HG03442 (cell line): ENCODE measurements around the gene TTC39A.

Source experiments
- ATAC-seq: cut with Tn5 transposase; IDR thresholded peaks from one replicate; pipeline ENCODE4 v1.9.1; 2021; ENCODE audit warnings: mild to moderate bottlenecking, moderate library complexity; ENCODE audit not compliant: unreplicated experiment

Gene TTC39A

GRCh38 chr1:51330331-51331201, at the start of gene TTC39A:
Gene TTC39A (minus strand): TSS chr1:51330562. CDS start chr1:51330477, 85 bp downstream.
- ATAC-seq: no peak

- ATAC-seq: no peak
These were observed 48.5 kb upstream of the TTC39A start for GRCh38 chr1:51378871-51379270.

DNA sequence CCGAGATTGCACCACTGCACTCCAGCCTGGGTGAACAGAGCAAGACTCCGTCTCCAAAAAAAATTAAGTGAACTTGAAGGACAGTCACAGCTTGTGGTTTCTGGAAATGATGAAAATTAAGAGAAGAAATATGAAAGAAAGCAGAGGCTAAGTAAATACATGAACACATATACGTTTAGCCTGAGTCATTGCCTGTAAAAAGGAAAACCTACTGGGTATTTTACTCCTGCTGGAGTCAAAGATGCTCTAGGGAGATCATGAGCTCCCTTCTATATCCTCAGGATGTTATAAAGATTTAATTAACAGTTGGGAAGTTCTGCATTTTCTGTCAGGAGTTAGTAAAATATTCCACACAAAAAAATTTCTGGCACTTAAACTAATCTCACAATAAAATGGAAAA, 43.5 kb upstream of the TTC39A start:
- no peak for ATAC-seq

GRCh38 chr1:51372561-51372960, 42.2 kb upstream of the TTC39A start:
- ATAC-seq: no peak

DNA sequence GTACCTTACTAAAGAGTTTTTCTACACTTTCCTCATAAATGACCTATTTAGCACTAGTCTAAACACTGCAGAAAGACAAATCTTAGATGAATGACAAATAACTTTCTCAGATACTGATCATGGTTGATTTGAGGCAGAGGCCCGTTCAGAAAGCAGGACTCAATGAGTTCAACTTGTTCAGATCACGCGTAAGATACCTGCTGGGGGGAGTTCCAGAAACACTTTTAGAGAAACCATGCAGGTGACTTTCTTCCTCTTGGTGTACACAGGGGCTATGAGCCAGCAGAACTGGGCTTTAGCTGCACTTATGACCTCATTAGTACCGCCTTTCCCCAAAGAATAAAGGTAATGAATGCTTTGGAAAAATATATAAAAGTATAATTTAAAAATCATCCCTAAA, 38.8 kb upstream of the TTC39A start:
- no peak for ATAC-seq

- no peak for ATAC-seq
These were observed 35.4 kb upstream of the TTC39A start for GRCh38 chr1:51365774-51366173.

DNA sequence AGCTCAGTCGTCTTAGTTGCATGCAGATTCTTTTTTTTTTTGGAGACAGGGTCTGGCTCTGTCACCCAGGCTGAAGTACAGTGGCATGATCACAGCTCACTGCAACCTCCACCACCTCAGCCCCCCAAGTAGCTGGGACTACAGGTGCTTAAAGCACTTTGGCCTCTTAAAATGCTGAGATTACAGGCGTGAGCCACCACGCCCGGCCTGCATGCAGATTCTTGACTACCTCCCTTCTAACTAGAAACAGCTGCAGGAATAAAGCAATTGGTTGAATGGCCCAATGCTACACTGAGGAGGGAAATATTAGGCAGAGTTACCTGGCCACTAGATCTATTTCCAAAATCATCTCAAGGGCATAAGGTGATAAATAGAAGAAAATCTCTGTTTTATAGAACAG, 29.5 kb upstream of the TTC39A start:
- ATAC-seq: no peak

DNA sequence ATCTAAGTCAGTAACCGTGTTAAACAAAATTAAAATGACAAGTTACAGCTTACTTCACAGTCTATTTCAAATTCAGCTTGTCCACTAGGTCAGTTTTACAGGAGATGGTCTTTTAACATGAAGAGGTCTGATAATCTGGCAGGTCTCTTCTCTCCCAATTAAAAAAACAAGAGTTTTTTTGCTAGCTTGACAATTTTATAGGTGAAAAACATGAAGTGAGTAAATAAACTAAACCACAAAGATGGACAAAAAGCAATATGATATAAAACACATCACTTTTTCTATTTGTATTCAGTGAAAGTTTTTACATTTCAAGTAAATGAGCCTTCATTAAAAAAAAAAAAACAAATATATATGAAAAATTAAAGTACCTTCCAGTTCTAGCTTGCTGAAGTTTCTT, 25.0 kb upstream of the TTC39A start:
- ATAC-seq: no peak

DNA sequence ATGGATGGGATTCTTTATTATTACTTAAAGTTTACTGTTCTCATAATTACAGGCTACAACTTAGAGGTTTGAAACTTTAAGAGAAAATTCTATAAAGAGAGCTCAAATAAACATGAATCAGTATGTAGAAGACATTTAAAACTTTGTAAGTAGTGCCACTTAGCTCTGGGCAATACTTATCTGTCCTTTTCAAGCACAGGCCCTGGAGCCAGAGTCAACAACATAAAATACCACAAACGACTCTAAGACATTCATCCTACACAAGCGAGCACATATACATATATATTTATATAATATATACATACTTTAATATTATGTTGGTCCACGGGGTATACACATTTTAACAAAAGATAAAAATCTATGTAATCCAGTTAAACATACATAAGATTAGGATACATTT, 24.1 kb upstream of the TTC39A start:
- ATAC-seq: no peak

GRCh38 chr1:51351907-51352306, 21.5 kb upstream of the TTC39A start:
- ATAC-seq: no peak

GRCh38 chr1:51349862-51350261, 19.5 kb upstream of the TTC39A start:
- no peak for ATAC-seq

DNA sequence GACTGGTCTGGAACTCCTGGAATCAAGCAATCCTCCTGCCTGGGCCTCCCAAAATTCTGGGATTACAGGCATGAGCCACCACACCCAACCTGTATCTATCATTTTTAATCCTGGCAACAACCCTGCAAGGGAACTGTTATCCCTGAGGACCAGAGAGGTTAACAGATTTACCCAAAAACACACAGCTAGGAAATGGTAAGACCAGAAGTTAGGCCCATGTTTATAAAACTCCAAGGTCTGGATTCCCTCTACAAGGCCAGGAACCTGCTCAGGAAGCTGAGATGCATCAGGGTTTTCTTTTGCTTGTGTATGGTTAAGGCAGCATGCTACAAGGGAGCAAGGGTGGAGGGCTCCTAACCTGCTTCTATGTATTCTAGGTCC, 17.8 kb upstream of the TTC39A start:
- no peak for ATAC-seq

DNA sequence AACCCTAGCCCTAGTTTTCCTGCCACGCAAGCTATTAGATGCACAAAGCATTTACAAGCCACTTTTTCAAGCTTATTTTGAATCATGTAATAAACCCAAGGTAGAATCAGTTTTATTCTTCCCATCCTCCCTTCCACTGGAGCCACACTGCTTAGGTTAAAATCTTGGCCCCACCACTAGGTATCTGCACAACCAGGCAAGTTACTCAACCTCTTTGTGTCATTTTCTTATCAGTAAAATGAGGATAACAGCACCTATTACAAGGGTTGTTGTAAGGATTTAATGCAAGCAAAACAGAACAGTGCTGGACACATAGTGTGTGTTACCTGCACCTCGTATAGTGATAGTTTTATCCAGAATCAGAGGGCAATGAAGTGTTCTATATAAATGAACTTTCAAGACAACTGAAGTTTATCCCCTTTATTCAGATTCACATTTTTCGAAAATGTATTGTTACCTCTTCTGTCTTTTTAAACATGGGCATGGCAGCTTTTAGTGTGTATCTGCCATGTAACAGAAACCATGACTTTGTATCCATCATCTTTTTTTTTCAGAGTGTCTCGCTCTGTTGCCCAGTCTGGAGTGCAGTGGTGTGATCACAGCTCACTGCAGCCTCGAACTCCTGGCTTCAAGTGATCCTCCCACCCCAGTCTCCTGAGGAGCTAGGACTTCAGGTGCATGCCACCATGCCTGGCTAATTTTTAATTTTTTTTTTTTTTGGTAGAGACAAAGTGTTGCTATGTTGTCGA, 17.2 kb upstream of the TTC39A start:
- ATAC-seq: no peak

GRCh38 chr1:51346086-51346942, 16.0 kb upstream of the TTC39A start:
- no peak for ATAC-seq

DNA sequence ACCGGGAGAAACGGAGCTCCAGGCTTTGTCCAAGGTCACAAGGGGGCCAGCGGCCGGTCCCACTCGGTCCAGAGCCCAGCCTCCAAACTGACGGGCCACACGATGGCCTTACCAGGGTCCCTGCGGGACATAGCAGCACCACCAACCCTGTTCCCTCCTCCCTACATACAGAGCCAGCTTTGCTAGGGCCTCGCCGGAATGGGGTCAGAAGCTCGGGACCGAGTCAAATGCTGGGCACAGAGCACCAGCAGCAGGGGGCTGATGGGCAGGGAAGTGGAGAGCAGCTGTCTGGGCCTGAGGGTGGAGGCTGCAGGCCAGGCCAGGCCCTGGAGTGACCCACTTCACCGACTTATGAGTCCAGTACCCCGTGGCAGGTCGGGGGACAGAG, 14.9 kb upstream of the TTC39A start:
- ATAC-seq: no peak

GRCh38 chr1:51344602-51345299, 14.4 kb upstream of the TTC39A start:
- no peak for ATAC-seq

DNA sequence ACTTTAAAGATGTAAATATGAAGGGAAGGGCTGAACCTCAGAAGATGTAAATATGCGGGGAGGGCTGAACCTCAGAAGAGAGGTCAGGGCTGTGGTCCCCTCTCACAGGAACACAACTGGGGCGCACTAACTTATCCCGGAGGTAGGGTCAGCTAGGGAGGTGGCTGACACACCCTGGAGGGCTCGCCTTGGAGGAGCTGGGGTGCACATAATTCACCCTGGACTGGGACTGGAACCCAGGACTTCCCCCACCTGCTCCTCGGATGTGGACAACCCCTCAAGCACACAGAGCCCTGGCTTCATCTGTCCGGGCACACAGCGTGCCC, 13.9 kb upstream of the TTC39A start:
- no peak for ATAC-seq

DNA sequence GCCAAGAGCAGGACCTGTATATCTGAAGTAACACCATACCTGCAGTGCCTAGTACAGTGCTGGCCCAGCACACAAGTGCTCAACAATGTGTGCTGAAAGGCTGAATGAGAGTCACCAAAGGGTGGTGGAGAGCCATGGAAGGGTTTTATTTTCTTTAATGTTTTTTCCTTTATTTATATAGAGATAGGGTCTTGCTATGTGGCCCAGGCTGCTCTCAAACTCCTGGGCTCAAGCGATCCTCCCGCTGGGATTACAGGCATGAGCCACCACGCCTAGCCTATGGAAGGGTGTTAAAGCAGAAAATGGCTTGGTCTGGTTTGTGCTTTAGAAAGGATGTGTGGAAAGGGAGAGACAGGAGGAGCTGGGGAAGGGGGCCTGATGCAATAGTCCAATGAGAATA, 13.3 kb upstream of the TTC39A start:
- ATAC-seq: no peak

- ATAC-seq: no peak
These were observed 12.3 kb upstream of the TTC39A start for GRCh38 chr1:51342591-51343206.

- peak; percentile 67 for ATAC-seq
These were observed 11.6 kb upstream of the TTC39A start for GRCh38 chr1:51341876-51342496.
